SU-DHL-6 (cell line): Measurements from ENCODE around the gene CEP295NL.
A peak's percentile ranks its signal among the peaks of the same experiment; 100 is the strongest.
"Not testable (repeated sequence)": the region's sequence is repeated elsewhere in the genome, so short reads cannot be mapped to it uniquely, and the experiment has no call there.

ENCODE experiments used
- H2AFZ ChIP-seq: fragments of 200-600 bp; sonication (generic); 2 replicates; pipeline ENCODE4 v1.6.1; 2014; ENCODE audit warnings: low read depth, mild to moderate bottlenecking, moderate library complexity, mixed read lengths, antibody characterized with exemption, low read length; ENCODE audit not compliant: severe bottlenecking
- H3F3A ChIP-seq: fragments of 200-600 bp; shearing (Covaris generic); 2 replicates; pipeline ENCODE4 v1.6.0; 2016; ENCODE audit warnings: antibody characterized with exemption, mild to moderate bottlenecking; ENCODE audit not compliant: insufficient read depth
- H3K27ac ChIP-seq: fragments of 200-600 bp; sonication (generic); 2 replicates; pipeline ENCODE4 v1.5.1; 2016; ENCODE audit warnings: low read depth, mild to moderate bottlenecking, low read length, moderate library complexity, mixed read lengths
- H3K27me3 ChIP-seq: fragments of 200-600 bp; sonication (generic), shearing (Covaris generic); 2 replicates; pipeline ENCODE4 v1.6.0; 2014; ENCODE audit warnings: mild to moderate bottlenecking, low read length
- H3K36me3 ChIP-seq: fragments of 200-600 bp; sonication (generic); 2 replicates; pipeline ENCODE4 v1.6.1; 2014; ENCODE audit warnings: mild to moderate bottlenecking, low read length, mixed read lengths
- H3K4me2 ChIP-seq: fragments of 300-600, 200-600 bp; shearing (Covaris generic), sonication (generic); 2 replicates; pipeline ENCODE4 v1.6.0; 2014; ENCODE audit warnings: low read length, low read depth, mild to moderate bottlenecking; ENCODE audit not compliant: poor library complexity, severe bottlenecking
- H3K4me3 ChIP-seq: fragments of 200-600 bp; sonication (generic); 2 replicates; pipeline ENCODE4 v1.5.1; 2014; ENCODE audit warnings: antibody characterized with exemption, low read length, mild to moderate bottlenecking, mixed read lengths; ENCODE audit not compliant: insufficient read depth, poor library complexity, severe bottlenecking
- H3K79me2 ChIP-seq: fragments of 200-600 bp; sonication (generic); 2 replicates; pipeline ENCODE4 v1.6.1; 2014; ENCODE audit warnings: mild to moderate bottlenecking, low read length, moderate library complexity; ENCODE audit not compliant: insufficient read depth
- H3K9ac ChIP-seq: fragments of 200-600 bp; sonication (generic); 2 replicates; pipeline ENCODE4 v1.7.0; 2014; ENCODE audit warnings: mild to moderate bottlenecking, low read length
- H3K9me2 ChIP-seq: fragments of 200-600 bp; sonication (generic); replicated peaks from 2 replicates; pipeline ENCODE4 v1.6.1; 2014; ENCODE audit warnings: low read length; ENCODE audit not compliant: insufficient read depth
- H3K9me3 ChIP-seq: fragments of 200-600 bp; sonication (generic); 2 replicates; pipeline ENCODE4 v1.6.1; 2014; ENCODE audit warnings: low read length, mixed read lengths; ENCODE audit not compliant: insufficient read depth
- H4K20me1 ChIP-seq: fragments of 200-600 bp; sonication (generic); 2 replicates; pipeline ENCODE4 v1.6.1; 2014; ENCODE audit warnings: low read depth, mild to moderate bottlenecking, antibody characterized with exemption, low read length, moderate library complexity, mixed read lengths
- CTCF ChIP-seq: fragments of 200-600 bp; sonication (generic); IDR thresholded peaks from one replicate; pipeline ENCODE4 v1.5.1; 2017; ENCODE audit warnings: antibody characterized with exemption, mild to moderate bottlenecking, low read length, moderate library complexity; ENCODE audit not compliant: insufficient read depth, poor library complexity, severe bottlenecking
- EZH2phosphoT487 ChIP-seq: fragments of 200-600 bp; sonication (generic), shearing (Covaris generic); conservative IDR thresholded peaks from 2 replicates; pipeline ENCODE4 v1.6.1; 2018; ENCODE audit warnings: mild to moderate bottlenecking, antibody characterized with exemption, low read length, moderate library complexity, mixed read lengths

Gene CEP295NL

DNA sequence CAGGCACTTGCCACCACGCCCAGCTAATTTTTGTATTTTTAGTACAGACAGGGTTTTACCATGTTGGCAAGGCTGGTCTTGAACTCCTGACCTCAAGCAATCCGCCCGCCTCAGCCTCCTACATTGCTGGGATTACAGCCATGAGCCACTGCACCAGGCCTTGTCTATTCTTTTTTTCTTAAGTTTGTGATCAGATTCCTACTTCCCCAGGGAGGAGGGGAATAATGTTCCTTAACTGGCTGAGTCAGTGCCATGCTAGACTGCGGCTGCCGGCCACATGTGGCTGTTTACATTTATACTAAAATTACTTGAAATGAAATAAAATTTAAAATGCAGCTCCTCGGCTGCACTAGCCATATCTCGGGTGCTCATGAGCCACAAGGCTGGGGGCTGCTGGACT, 34.6 kb downstream of the CEP295NL start:
- no peaks in the 10 kb centered on the region for H3K36me3 ChIP-seq
- H3F3A ChIP-seq, result no peaks in the 10 kb centered on the region
- H3K4me2 ChIP-seq, result no peak overlapping the region

GRCh38 chr17:78867046-78867445, 36.0 kb downstream of the CEP295NL start:
- not testable (repeated sequence) for H3K4me2 ChIP-seq, H3K36me3 ChIP-seq, H3K9me3 ChIP-seq, H3F3A ChIP-seq, H3K27ac ChIP-seq, H3K9me2 ChIP-seq, H4K20me1 ChIP-seq, H3K4me3 ChIP-seq, H3K27me3 ChIP-seq, H3K79me2 ChIP-seq, H3K9ac ChIP-seq, H2AFZ ChIP-seq

More for the DNA sequence above, 34.6 kb downstream of the CEP295NL start:
- TF ChIP-seq EZH2phosphoT487, result no peak
- no peak for TF ChIP-seq CTCF
- Histone ChIP-seq H3K27me3 (no peaks in the 10 kb centered on the region), H3K9me2 (no peaks in the 10 kb centered on the region), H3K9me3 (no peaks in the 10 kb centered on the region), H3K4me3 (no peak overlapping the region), H2AFZ (no peak overlapping the region), H3K9ac (no peak overlapping the region), H3K79me2 (no peaks in the 10 kb centered on the region), H3K27ac (no peak overlapping the region), H4K20me1 (no peaks in the 10 kb centered on the region)

DNA sequence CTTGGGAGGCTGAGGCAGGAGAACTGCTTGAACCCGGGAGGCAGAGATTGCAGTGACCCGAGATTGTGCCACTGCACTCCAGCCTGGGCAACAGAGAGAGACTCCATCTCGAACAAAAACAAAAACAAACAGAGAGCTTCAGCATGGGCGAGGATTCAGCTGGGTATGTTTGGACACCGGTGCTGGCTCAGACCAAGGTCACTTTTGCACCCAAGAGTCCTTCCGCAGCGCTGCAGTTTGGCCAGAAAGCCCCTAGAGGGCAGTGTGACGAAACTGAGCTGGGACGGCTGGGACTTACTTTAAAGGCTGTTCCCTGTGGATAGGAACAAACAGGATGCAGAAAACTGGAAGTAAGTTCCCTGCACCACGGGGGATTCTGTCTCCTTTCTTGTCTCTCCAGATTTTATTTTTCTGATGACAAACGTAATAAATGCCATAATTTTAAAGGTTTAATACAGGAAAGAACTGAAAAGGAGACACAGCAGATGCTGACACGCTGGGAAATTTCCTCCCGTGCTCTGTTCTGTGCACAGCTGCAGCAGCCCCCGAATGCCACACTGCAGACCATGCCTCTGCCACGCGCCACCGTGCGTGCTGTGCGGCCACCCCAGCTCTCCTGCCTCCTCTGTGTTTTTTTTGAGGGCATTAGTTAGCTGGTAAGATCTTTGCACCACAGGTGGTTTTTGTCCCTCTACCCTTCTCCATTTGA, 37.2 kb downstream of the CEP295NL start:
- Histone ChIP-seq H3K79me2 (no peaks in the 10 kb centered on the region), H3K27ac (no peak overlapping the region), H3K4me2 (no peak overlapping the region), H3K9me2 (no peaks in the 10 kb centered on the region), H4K20me1 (no peaks in the 10 kb centered on the region), H3K4me3 (no peak overlapping the region), H3F3A (no peaks in the 10 kb centered on the region), H3K9me3 (no peaks in the 10 kb centered on the region), H3K27me3 (no peaks in the 10 kb centered on the region), H3K9ac (no peak overlapping the region), H2AFZ (no peak overlapping the region), H3K36me3 (no peaks in the 10 kb centered on the region)
- TF ChIP-seq EZH2phosphoT487 (no peak), CTCF (peak; percentile 50)

DNA sequence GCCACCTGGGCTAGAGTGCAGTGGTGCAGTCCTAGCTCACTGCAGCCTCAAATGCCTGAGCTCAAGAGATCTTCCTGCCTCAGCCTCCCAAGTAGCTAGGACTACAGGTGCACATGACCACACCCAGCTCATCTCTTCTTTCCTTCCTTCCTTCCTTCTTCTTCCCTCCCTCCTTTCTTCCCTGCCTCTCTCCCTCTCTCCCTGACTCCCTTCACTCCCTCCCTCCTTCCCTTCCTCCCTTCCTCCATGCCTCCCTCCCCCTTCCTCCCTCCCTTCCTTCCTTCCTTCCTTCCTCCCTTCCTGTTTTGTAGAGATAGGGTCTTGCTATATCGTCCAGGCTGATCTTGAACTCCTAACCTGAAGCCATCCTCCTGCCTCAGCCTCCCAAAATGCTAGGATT, 38.9 kb downstream of the CEP295NL start:
- H3F3A ChIP-seq, result no peaks in the 10 kb centered on the region
- no peaks in the 10 kb centered on the region for H3K9me3 ChIP-seq
- no peaks in the 10 kb centered on the region for H4K20me1 ChIP-seq
- no peak for TF ChIP-seq EZH2phosphoT487
- no peak overlapping the region for H3K9ac ChIP-seq
- H3K4me2 ChIP-seq, result no peak overlapping the region
- no peak overlapping the region for H3K27ac ChIP-seq
- no peak overlapping the region for H2AFZ ChIP-seq
- H3K27me3 ChIP-seq, result no peaks in the 10 kb centered on the region
- H3K36me3 ChIP-seq, result no peaks in the 10 kb centered on the region
- no peak overlapping the region for H3K4me3 ChIP-seq
- H3K9me2 ChIP-seq, result no peaks in the 10 kb centered on the region
- no peaks in the 10 kb centered on the region for H3K79me2 ChIP-seq
